GM19467 (cell line): ENCODE measurements around the gene ITGA2.
"Not testable (repeated sequence)": the region's sequence is repeated elsewhere in the genome, so short reads cannot be mapped to it uniquely, and the experiment has no call there.

Source experiments
- ATAC-seq: cut with Tn5 transposase; IDR thresholded peaks from one replicate; pipeline ENCODE4 v1.9.1; 2021; ENCODE audit warnings: mild to moderate bottlenecking, moderate library complexity; ENCODE audit not compliant: unreplicated experiment

ITGA2 gene

GRCh38 chr5:53092242-53092641, 103.1 kb downstream of the ITGA2 start:
- ATAC-seq = no peak

- ATAC-seq = no peak
Observed at GRCh38 chr5:53095217-53095616, 106.1 kb downstream of the ITGA2 start.

- ATAC-seq = peak; percentile 57
Observed at GRCh38 chr5:53095931-53096525, 106.9 kb downstream of the ITGA2 start.

- peak; percentile 46 for ATAC-seq
Observed at GRCh38 chr5:53099546-53099945, 110.4 kb downstream of the ITGA2 start.

- no peak for ATAC-seq
Observed at GRCh38 chr5:53100606-53101005, 111.5 kb downstream of the ITGA2 start.

GRCh38 chr5:53105611-53106300, 116.6 kb downstream of the ITGA2 start:
- ATAC-seq = no peak

GRCh38 chr5:53109056-53109442, 119.9 kb downstream of the ITGA2 start:
- peak; percentile 12 for ATAC-seq

GRCh38 chr5:53109443-53110127, 120.4 kb downstream of the ITGA2 start, which contains the start of gene MOCS2:
MOCS2 (minus strand) TSS chr5:53109757; CDS start chr5:53107174, 2,583 bp downstream.
- ATAC-seq = peak; percentile 94

GRCh38 chr5:53110156-53110555, 121.0 kb downstream of the ITGA2 start:
- peak; percentile 4 for ATAC-seq

- no peak for ATAC-seq
Observed at GRCh38 chr5:53111139-53111538, 122.0 kb downstream of the ITGA2 start.

GRCh38 chr5:53112307-53112706, 123.2 kb downstream of the ITGA2 start:
- ATAC-seq = not testable (repeated sequence)

- ATAC-seq = no peak
Observed at GRCh38 chr5:53112909-53113308, 123.8 kb downstream of the ITGA2 start.

GRCh38 chr5:53113947-53114346, 124.8 kb downstream of the ITGA2 start:
- no peak for ATAC-seq

- no peak for ATAC-seq
Observed at GRCh38 chr5:53114988-53115387, 125.8 kb downstream of the ITGA2 start.

GRCh38 chr5:53116597-53116996, 127.4 kb downstream of the ITGA2 start:
- ATAC-seq = no peak

- ATAC-seq = no peak
Observed at GRCh38 chr5:53118879-53119278, 129.7 kb downstream of the ITGA2 start.

- no peak for ATAC-seq
Observed at GRCh38 chr5:53120165-53120564, 131.0 kb downstream of the ITGA2 start.

GRCh38 chr5:53123702-53124101, 134.6 kb downstream of the ITGA2 start:
- ATAC-seq = no peak

GRCh38 chr5:53126521-53126920, 137.4 kb downstream of the ITGA2 start:
- ATAC-seq = no peak

GRCh38 chr5:53127107-53127506, 138.0 kb downstream of the ITGA2 start:
- no peak for ATAC-seq

- no peak for ATAC-seq
Observed at GRCh38 chr5:53128481-53128880, 139.3 kb downstream of the ITGA2 start.

GRCh38 chr5:53130266-53130665, 141.1 kb downstream of the ITGA2 start:
- ATAC-seq = no peak
